ENCODE results near the gene RFX2. TPM values are rescaled to one million over a fixed set of nuclear protein-coding genes. Genes with fewer than 3 reads are reported as not detected.

RFX2 gene
- total RNA-seq, 2 donors from 2014 or later, result 14.0 to 14.8 TPM

GRCh38 chr19:6117534-6117933, 7.2 kb upstream of the RFX2 start:
- no peak overlapping the region for H3K27ac ChIP-seq
- H3K36me3 ChIP-seq (replicated peaks in 1 of 2; ENCODE audit: insufficient read depth in 1 of 2, low read depth in 2 of 2), result no peaks in the 10 kb centered on the region
- no peak for DNase-seq
- TF ChIP-seq POLR2A (IDR thresholded peaks at IDR 0.05), result no peak
- TF ChIP-seq CTCF (IDR thresholded peaks at IDR 0.05), result no peak
- H3K27me3 ChIP-seq, result no peaks in the 10 kb centered on the region
- no peaks in the 10 kb centered on the region for H3K4me1 ChIP-seq
- no peaks in the 10 kb centered on the region for H3K9me3 ChIP-seq
- H3K4me3 ChIP-seq, result no peak overlapping the region
- intact Hi-C loops (cut with DNase I), result no loop called here
- no peak for ATAC-seq

- Histone ChIP-seq H3K27ac (no peak overlapping the region), H3K9me3 (no peaks in the 10 kb centered on the region), H3K4me3 (no peak overlapping the region), H3K4me1 (no peaks in the 10 kb centered on the region), H3K27me3 (no peaks in the 10 kb centered on the region), H3K36me3 (replicated peaks in 1 of 2; ENCODE audit: insufficient read depth in 1 of 2, low read depth in 2 of 2) (no peaks in the 10 kb centered on the region)
- DNase-seq (no peak), ATAC-seq (no peak)
- intact Hi-C loops (cut with DNase I), result no loop called here
- TF ChIP-seq CTCF (IDR thresholded peaks at IDR 0.05), result no peak
- no peak for TF ChIP-seq POLR2A (IDR thresholded peaks at IDR 0.05)
- 87 to 91% methylated on average over 4 of the region's 4 CpGs for WGBS, 2 donors
Observed at GRCh38 chr19:6116749-6117430, 6.6 kb upstream of the RFX2 start.

GRCh38 chr19:6115992-6116391, 5.7 kb upstream of the RFX2 start:
- intact Hi-C loops (cut with DNase I), result no loop called here
- TF ChIP-seq CTCF (IDR thresholded peaks at IDR 0.05) (no peak), POLR2A (IDR thresholded peaks at IDR 0.05) (no peak)
- H3K27ac ChIP-seq, result no peak overlapping the region
- H3K36me3 ChIP-seq (replicated peaks in 1 of 2; ENCODE audit: insufficient read depth in 1 of 2, low read depth in 2 of 2), result no peaks in the 10 kb centered on the region
- DNase-seq (no peak), ATAC-seq (no peak)
- WGBS, 2 donors, result 32 to 42% methylated on average over 1 of the region's 1 CpG
- H3K4me1 ChIP-seq, result no peaks in the 10 kb centered on the region
- H3K9me3 ChIP-seq, result no peaks in the 10 kb centered on the region
- no peaks in the 10 kb centered on the region for H3K27me3 ChIP-seq
- no peak overlapping the region for H3K4me3 ChIP-seq

- DNase-seq (no peak), ATAC-seq (no peak)
- peaks cover 14% of the 10 kb centered on the region for H3K4me1 ChIP-seq
- H3K36me3 ChIP-seq (replicated peaks in 1 of 2; ENCODE audit: insufficient read depth in 1 of 2, low read depth in 2 of 2), result no peaks in the 10 kb centered on the region
- H3K27me3 ChIP-seq, result peaks cover 0 to 7% of the 10 kb centered on the region in 2 donors
- TF ChIP-seq POLR2A (IDR thresholded peaks at IDR 0.05) (no peak), CTCF (IDR thresholded peaks at IDR 0.05) (no peak)
- WGBS, 2 donors, result 72 to 77% methylated on average over 15 of the region's 15 CpGs
- no peak overlapping the region for H3K27ac ChIP-seq
- H3K4me3 ChIP-seq, result no peak overlapping the region
- no peaks in the 10 kb centered on the region for H3K9me3 ChIP-seq
- intact Hi-C loops (cut with DNase I), result no loop called here
Observed at GRCh38 chr19:6113616-6114188, 3.4 kb upstream of the RFX2 start.

GRCh38 chr19:6109947-6110346, 353 bp downstream of the RFX2 start:
- no peak for TF ChIP-seq CTCF (IDR thresholded peaks at IDR 0.05)
- TF ChIP-seq POLR2A (IDR thresholded peaks at IDR 0.05), result no peak
- Histone ChIP-seq H3K9me3 (no peaks in the 10 kb centered on the region), H3K27me3 (peaks cover 0 to 7% of the 10 kb centered on the region in 2 donors), H3K4me3 (no peak overlapping the region), H3K4me1 (peaks cover 17% of the 10 kb centered on the region), H3K36me3 (replicated peaks in 1 of 2; ENCODE audit: insufficient read depth in 1 of 2, low read depth in 2 of 2) (no peaks in the 10 kb centered on the region), H3K27ac (peak overlapping the region in 3 of 4 donors; percentile 9 to 37 (median 36))
- intact Hi-C loops (cut with DNase I), result no loop called here
- WGBS, 2 donors, result 0 to 1% methylated on average over 5 to 38 of the region's 38 CpGs
- no peak for DNase-seq
- no peak for ATAC-seq

Data from body of pancreas (tissue), 4 donors.